T-helper 2 cell treated with Interferon-gamma antibody and Interleukin-4, amounts not matched to agents 5 μg/mL and 100 μg/mL, for 36 hours (primary cell): ENCODE measurements around the gene GABRR2.
A peak's percentile ranks its signal among the peaks of the same experiment; 100 is the strongest.

ENCODE experiments used
- DNase-seq: peaks from one replicate; pipeline ENCODE4 v3.0.0; 2021; ENCODE audit warnings: low spot score
- H3K27ac Mint-ChIP-seq: one replicate; pipeline ENCODE4 v1.8.0; 2021; ENCODE audit warnings: mild to moderate bottlenecking, mixed read lengths
- H3K27me3 Mint-ChIP-seq: one replicate; pipeline ENCODE4 v1.8.0; 2021; ENCODE audit warnings: low read depth, mixed read lengths
- H3K36me3 Mint-ChIP-seq: one replicate; pipeline ENCODE4 v1.8.0; 2021; ENCODE audit warnings: low read depth, mixed read lengths
- H3K4me1 Mint-ChIP-seq: one replicate; pipeline ENCODE4 v1.8.0; 2021; ENCODE audit warnings: low read depth, mixed read lengths
- H3K4me3 Mint-ChIP-seq: one replicate; pipeline ENCODE4 v1.8.0; 2022; ENCODE audit warnings: mild to moderate bottlenecking, moderate library complexity, mixed read lengths
- H3K9me3 Mint-ChIP-seq: one replicate; pipeline ENCODE4 v1.8.0; 2021; ENCODE audit warnings: mixed read lengths

Gene GABRR2

GRCh38 chr6:89315249-89315885, at the start of gene GABRR2:
Gene GABRR2 (minus strand): TSS chr6:89315299. CDS start chr6:89315165, 134 bp downstream.
- no peaks in the 10 kb centered on the region for H3K27me3 Mint-ChIP-seq
- H3K4me1 Mint-ChIP-seq, result no peaks in the 10 kb centered on the region
- no peak within 1 kb of the TSS for H3K4me3 Mint-ChIP-seq
- H3K9me3 Mint-ChIP-seq, result no peaks in the 10 kb centered on the region
- no peak within 1 kb of the TSS for H3K27ac Mint-ChIP-seq
- peaks cover 2% of the 10 kb centered on the region for H3K36me3 Mint-ChIP-seq
- DNase-seq, result no peak

- H3K4me3 Mint-ChIP-seq, result no peak overlapping the region
- peaks cover 2% of the 10 kb centered on the region for H3K36me3 Mint-ChIP-seq
- DNase-seq, result no peak
- no peaks in the 10 kb centered on the region for H3K9me3 Mint-ChIP-seq
- H3K27me3 Mint-ChIP-seq, result no peaks in the 10 kb centered on the region
- peaks cover 28% of the 10 kb centered on the region for H3K4me1 Mint-ChIP-seq
- H3K27ac Mint-ChIP-seq, result no peak overlapping the region
Measured at GRCh38 chr6:89364586-89364985, 49.5 kb upstream of the GABRR2 start.

- DNase-seq, result no peak
- peaks cover 43% of the 10 kb centered on the region for H3K4me1 Mint-ChIP-seq
- H3K9me3 Mint-ChIP-seq, result no peaks in the 10 kb centered on the region
- no peak overlapping the region for H3K27ac Mint-ChIP-seq
- no peak overlapping the region for H3K4me3 Mint-ChIP-seq
- no peaks in the 10 kb centered on the region for H3K27me3 Mint-ChIP-seq
- peaks cover 2% of the 10 kb centered on the region for H3K36me3 Mint-ChIP-seq
Measured at GRCh38 chr6:89361171-89361570, 46.1 kb upstream of the GABRR2 start.

GRCh38 chr6:89360415-89360999, 45.4 kb upstream of the GABRR2 start:
- H3K27me3 Mint-ChIP-seq, result no peaks in the 10 kb centered on the region
- peaks cover 2% of the 10 kb centered on the region for H3K36me3 Mint-ChIP-seq
- H3K4me3 Mint-ChIP-seq, result peak overlapping the region; percentile 1
- peaks cover 46% of the 10 kb centered on the region for H3K4me1 Mint-ChIP-seq
- DNase-seq, result no peak
- H3K27ac Mint-ChIP-seq, result peak overlapping the region; percentile 35
- H3K9me3 Mint-ChIP-seq, result no peaks in the 10 kb centered on the region

- H3K4me3 Mint-ChIP-seq, result no peak overlapping the region
- no peaks in the 10 kb centered on the region for H3K27me3 Mint-ChIP-seq
- peaks cover 2% of the 10 kb centered on the region for H3K36me3 Mint-ChIP-seq
- H3K9me3 Mint-ChIP-seq, result no peaks in the 10 kb centered on the region
- no peak overlapping the region for H3K27ac Mint-ChIP-seq
- peaks cover 42% of the 10 kb centered on the region for H3K4me1 Mint-ChIP-seq
- no peak for DNase-seq
Measured at GRCh38 chr6:89359561-89359960, 44.5 kb upstream of the GABRR2 start.

GRCh38 chr6:89357390-89357789, 42.3 kb upstream of the GABRR2 start:
- H3K27me3 Mint-ChIP-seq, result no peaks in the 10 kb centered on the region
- H3K4me1 Mint-ChIP-seq, result peaks cover 50% of the 10 kb centered on the region
- H3K4me3 Mint-ChIP-seq, result peak overlapping the region; percentile 86
- no peaks in the 10 kb centered on the region for H3K36me3 Mint-ChIP-seq
- peak overlapping the region; percentile 93 for H3K27ac Mint-ChIP-seq
- H3K9me3 Mint-ChIP-seq, result no peaks in the 10 kb centered on the region
- no peak for DNase-seq

GRCh38 chr6:89356642-89357170, 41.6 kb upstream of the GABRR2 start:
- Mint-ChIP-seq H3K9me3 (no peaks in the 10 kb centered on the region), H3K4me3 (peak overlapping the region; percentile 86), H3K27ac (peak overlapping the region; percentile 49), H3K36me3 (peaks cover 2% of the 10 kb centered on the region), H3K4me1 (peaks cover 53% of the 10 kb centered on the region), H3K27me3 (no peaks in the 10 kb centered on the region)
- no peak for DNase-seq

- DNase-seq, result no peak
- H3K4me3 Mint-ChIP-seq, result no peak overlapping the region
- no peaks in the 10 kb centered on the region for H3K9me3 Mint-ChIP-seq
- peaks cover 52% of the 10 kb centered on the region for H3K4me1 Mint-ChIP-seq
- H3K36me3 Mint-ChIP-seq, result peaks cover 2% of the 10 kb centered on the region
- peak overlapping the region; percentile 33 for H3K27ac Mint-ChIP-seq
- no peaks in the 10 kb centered on the region for H3K27me3 Mint-ChIP-seq
Measured at GRCh38 chr6:89355511-89356194, 40.6 kb upstream of the GABRR2 start.

- Mint-ChIP-seq H3K4me1 (peaks cover 58% of the 10 kb centered on the region), H3K27me3 (no peaks in the 10 kb centered on the region), H3K36me3 (peaks cover 9% of the 10 kb centered on the region), H3K4me3 (peak overlapping the region; percentile 85), H3K27ac (peak overlapping the region; percentile 88), H3K9me3 (no peaks in the 10 kb centered on the region)
- DNase-seq, result no peak
Measured at GRCh38 chr6:89353702-89354392, 38.7 kb upstream of the GABRR2 start.

- DNase-seq, result no peak
- peaks cover 62% of the 10 kb centered on the region for H3K4me1 Mint-ChIP-seq
- H3K4me3 Mint-ChIP-seq, result peak overlapping the region; percentile 85
- H3K36me3 Mint-ChIP-seq, result peaks cover 9% of the 10 kb centered on the region
- peak overlapping the region; percentile 88 for H3K27ac Mint-ChIP-seq
- H3K9me3 Mint-ChIP-seq, result no peaks in the 10 kb centered on the region
- no peaks in the 10 kb centered on the region for H3K27me3 Mint-ChIP-seq
Measured at GRCh38 chr6:89353118-89353556, 38.0 kb upstream of the GABRR2 start.

GRCh38 chr6:89352278-89353117, 37.4 kb upstream of the GABRR2 start, which contains the start of gene UBE2J1:
Gene UBE2J1 (minus strand): TSS chr6:89352722. CDS start chr6:89352569, 153 bp downstream.
- peak; percentile 88 for DNase-seq
- peak within 1 kb of the TSS; percentile 94 for H3K27ac Mint-ChIP-seq
- H3K4me1 Mint-ChIP-seq, result peaks cover 60% of the 10 kb centered on the region

GRCh38 chr6:89351671-89352277, 36.7 kb upstream of the GABRR2 start:
- Mint-ChIP-seq H3K36me3 (peaks cover 9% of the 10 kb centered on the region), H3K27me3 (no peaks in the 10 kb centered on the region)

More at GRCh38 chr6:89352278-89353117, 37.4 kb upstream of the GABRR2 start, which contains the start of gene UBE2J1:
- Mint-ChIP-seq H3K4me3 (peak within 1 kb of the TSS; percentile 98), H3K9me3 (no peaks in the 10 kb centered on the region), H3K36me3 (peaks cover 9% of the 10 kb centered on the region), H3K27me3 (no peaks in the 10 kb centered on the region)

More at GRCh38 chr6:89351671-89352277, 36.7 kb upstream of the GABRR2 start:
- Mint-ChIP-seq H3K9me3 (no peaks in the 10 kb centered on the region), H3K27ac (peak overlapping the region; percentile 94), H3K4me3 (peak overlapping the region; percentile 98), H3K4me1 (peaks cover 56% of the 10 kb centered on the region)
- no peak for DNase-seq
